CD4-positive, alpha-beta T cell treated with Interleukin-6 at 100 ng/mL for 8 hours (primary cell): ENCODE measurements around the gene MACROD2.

Experiments
- DNase-seq: peaks from one replicate; pipeline ENCODE4 v3.0.0-alpha.2; 2020; ENCODE audit warnings: mixed read lengths, low spot score

The MACROD2 gene

GRCh38 chr20:16017656-16018055 is 2022.3 kb downstream of the MACROD2 start:
- no peak for DNase-seq

GRCh38 chr20:16018881-16019280 is 2023.6 kb downstream of the MACROD2 start:
- no peak for DNase-seq

- no peak for DNase-seq
These were observed 2025.7 kb downstream of the MACROD2 start for GRCh38 chr20:16020971-16021370.

- no peak for DNase-seq
These were observed 2029.8 kb downstream of the MACROD2 start for GRCh38 chr20:16025084-16025483.

- no peak for DNase-seq
These were observed 2032.4 kb downstream of the MACROD2 start for GRCh38 chr20:16027686-16028085.

GRCh38 chr20:16028923-16029322 is 2033.6 kb downstream of the MACROD2 start:
- no peak for DNase-seq

GRCh38 chr20:16030253-16030652 is 2034.9 kb downstream of the MACROD2 start:
- no peak for DNase-seq

GRCh38 chr20:16035576-16035975 is 2040.3 kb downstream of the MACROD2 start:
- DNase-seq, result no peak

GRCh38 chr20:16036331-16036730 is 2041.0 kb downstream of the MACROD2 start:
- DNase-seq, result no peak

GRCh38 chr20:16040742-16041141 is 2045.4 kb downstream of the MACROD2 start:
- no peak for DNase-seq

- no peak for DNase-seq
These were observed 2047.4 kb downstream of the MACROD2 start for GRCh38 chr20:16042731-16043130.

- no peak for DNase-seq
These were observed 2048.6 kb downstream of the MACROD2 start for GRCh38 chr20:16043931-16044330.

- no peak for DNase-seq
These were observed 2053.6 kb downstream of the MACROD2 start for GRCh38 chr20:16048876-16049275.

GRCh38 chr20:16049529-16050093 is 2054.3 kb downstream of the MACROD2 start:
- DNase-seq, result no peak

- no peak for DNase-seq
These were observed 2055.1 kb downstream of the MACROD2 start for GRCh38 chr20:16050366-16050765.

- DNase-seq, result no peak
These were observed 2056.7 kb downstream of the MACROD2 start for GRCh38 chr20:16051968-16052367.

GRCh38 chr20:16052456-16052855 is 2057.1 kb downstream of the MACROD2 start:
- DNase-seq, result no peak

- no peak for DNase-seq
These were observed 2059.7 kb downstream of the MACROD2 start for GRCh38 chr20:16054985-16055384.

GRCh38 chr20:16057651-16058050 is 2062.3 kb downstream of the MACROD2 start:
- no peak for DNase-seq

- DNase-seq, result no peak
These were observed 2063.0 kb downstream of the MACROD2 start for GRCh38 chr20:16058268-16058667.

GRCh38 chr20:16059841-16060240 is 2064.5 kb downstream of the MACROD2 start:
- no peak for DNase-seq

- DNase-seq, result no peak
These were observed 2066.0 kb downstream of the MACROD2 start for GRCh38 chr20:16061351-16061750.

GRCh38 chr20:16062661-16063581 is 2067.6 kb downstream of the MACROD2 start:
- DNase-seq, result no peak

GRCh38 chr20:16063881-16064280 is 2068.6 kb downstream of the MACROD2 start:
- DNase-seq, result no peak
